H1 (cell line): Measurements from ENCODE around the gene KIF25. TPM values are rescaled to one million over a fixed set of nuclear protein-coding genes. Genes with fewer than 3 reads are reported as not detected.
A peak's percentile ranks its signal among the peaks of the same experiment; 100 is the strongest.

Source experiments
- CTCF ChIA-PET: fragments of 300-600 bp; sonication (Branson Sonifier 250); formaldehyde crosslinking; loops from one replicate; lab custom pipeline; 2021; ENCODE audit not compliant: partially characterized antibody; lab: Charles Lee
- POLR2A ChIA-PET: fragments of 300-600 bp; sonication (Branson Sonifier 250); formaldehyde crosslinking; loops from one replicate; lab custom pipeline; 2021; ENCODE audit warnings: inconsistent platforms; ENCODE audit not compliant: partially characterized antibody; lab: Charles Lee
- DNase-seq, 2 experiments: peaks; one replicate each; pipeline versions ENCODE4 v3.0.0 to v3.0.0-alpha.2; 2010 to 2022; ENCODE audit warnings: low spot score in 2 of 2, low read depth in 1 of 2, mixed read lengths in 1 of 2
- FAIRE-seq: peaks from 2 replicates; lab custom pipeline; 2011; peaks lifted over from hg19 to GRCh38; lab: Jason Lieb, UNC
- H2AFZ ChIP-seq: 2 replicates; pipeline ENCODE4 v1.8.1; 2012; ENCODE audit warnings: low read length, inconsistent platforms
- H2AK5ac ChIP-seq: 2 replicates; pipeline ENCODE4 v1.6.1; 2013; ENCODE audit warnings: low read depth, low read length
- H2BK120ac ChIP-seq: replicated peaks from 2 replicates; pipeline ENCODE3; 2013; ENCODE audit warnings: low read depth, low read length, inconsistent platforms
- H2BK12ac ChIP-seq: 2 replicates; pipeline ENCODE4 v1.6.1; 2013; ENCODE audit warnings: low read depth, low read length
- H2BK15ac ChIP-seq: 2 replicates; pipeline ENCODE4 v1.6.1; 2013; ENCODE audit warnings: low read length
- H2BK20ac ChIP-seq: 2 replicates; pipeline ENCODE4 v1.6.1; 2013; ENCODE audit warnings: low read length
- H2BK5ac ChIP-seq: 2 replicates; pipeline ENCODE4 v1.6.1; 2013; ENCODE audit warnings: low read depth, low read length
- H3K14ac ChIP-seq: 2 replicates; pipeline ENCODE4 v1.6.1; 2013; ENCODE audit warnings: inconsistent platforms; ENCODE audit not compliant: insufficient read length
- H3K18ac ChIP-seq: 2 replicates; pipeline ENCODE4 v1.6.1; 2013; ENCODE audit warnings: low read length; ENCODE audit errors: extremely low read depth
- H3K23ac ChIP-seq: 2 replicates; pipeline ENCODE4 v1.6.1; 2013; ENCODE audit warnings: inconsistent platforms; ENCODE audit not compliant: insufficient read length
- H3K23me2 ChIP-seq: 2 replicates; pipeline ENCODE4 v1.6.1; 2013; ENCODE audit warnings: low read depth, low read length
- H3K27ac ChIP-seq: 2 replicates; pipeline ENCODE4 v1.6.1; 2011; ENCODE audit warnings: low read depth, low read length, inconsistent platforms
- H3K27me3 ChIP-seq, 4 experiments: replicated peaks in 1 of 4; 1 replicate in 1 of 4; 2 replicates in 3 of 4; pipeline versions ENCODE4 v1.6.1 to v1.8.1; 2011 to 2013; ENCODE audit warnings: low read length in 3 of 4, mild to moderate bottlenecking in 3 of 4, inconsistent platforms in 2 of 4, mixed read lengths in 2 of 4, moderate library complexity in 1 of 4; ENCODE audit not compliant: control insufficient read depth in 3 of 4, insufficient read depth in 3 of 4; ENCODE audit errors: extremely low read depth in 1 of 4
- H3K36me3 ChIP-seq, 4 experiments: 2 replicates each; pipeline versions ENCODE4 v1.6.1 to v1.8.1; 2011 to 2013; ENCODE audit warnings: mild to moderate bottlenecking in 4 of 4, low read length in 3 of 4, moderate library complexity in 2 of 4, control low read depth in 1 of 4, inconsistent platforms in 1 of 4; ENCODE audit not compliant: insufficient read depth in 4 of 4, control insufficient read depth in 2 of 4
- H3K4ac ChIP-seq: replicated peaks from 2 replicates; pipeline ENCODE3; 2013; ENCODE audit warnings: low read length, low read depth, mixed read lengths, inconsistent platforms; ENCODE audit not compliant: insufficient read length
- H3K4me1 ChIP-seq, 4 experiments: replicated peaks in 1 of 4; 1 replicate in 1 of 4; 2 replicates in 3 of 4; pipeline versions ENCODE4 v1.6.1 to v1.8.1; 2011 to 2013; ENCODE audit warnings: low read length in 3 of 4, inconsistent platforms in 2 of 4, mixed read lengths in 1 of 4; ENCODE audit not compliant: insufficient read depth in 4 of 4, control insufficient read depth in 3 of 4
- H3K4me2 ChIP-seq, 2 experiments: 2 replicates each; pipeline versions ENCODE4 v1.6.1 to v1.8.1; 2011 to 2013; ENCODE audit warnings: low read depth in 2 of 2, low read length in 2 of 2, control low read depth in 1 of 2, inconsistent platforms in 1 of 2, mild to moderate bottlenecking in 1 of 2; ENCODE audit not compliant: insufficient read depth in 1 of 2
- H3K4me3 ChIP-seq, 4 experiments: fragments of 200-600, 300-600 bp in 1 of 4; sonication (generic), shearing (Covaris generic), sonication (Bioruptor Twin) in 1 of 4; 2 replicates each; pipeline versions ENCODE4 v1.5.1 to v1.8.1; 2011 to 2016; ENCODE audit warnings: low read length in 4 of 4, low read depth in 3 of 4, control low read depth in 2 of 4, inconsistent platforms in 2 of 4, mild to moderate bottlenecking in 2 of 4, mixed read lengths in 1 of 4, moderate library complexity in 1 of 4; ENCODE audit not compliant: insufficient read depth in 2 of 4; ENCODE audit errors: extremely low read depth in 1 of 4
- H3K56ac ChIP-seq: replicated peaks from 2 replicates; pipeline ENCODE3; 2013; ENCODE audit warnings: low read depth, mild to moderate bottlenecking, mixed read lengths, low read length, inconsistent platforms; ENCODE audit not compliant: insufficient read length
- H3K79me1 ChIP-seq: 2 replicates; pipeline ENCODE4 v1.6.1; 2013; ENCODE audit warnings: low read depth, low read length, control low read depth
- H3K79me2 ChIP-seq, 2 experiments: 2 replicates each; pipeline versions ENCODE4 v1.6.1 to v1.8.1; 2012 to 2013; ENCODE audit warnings: low read length in 2 of 2, mild to moderate bottlenecking in 2 of 2, inconsistent platforms in 1 of 2; ENCODE audit not compliant: insufficient read depth in 2 of 2, control insufficient read depth in 1 of 2
- H3K9ac ChIP-seq, 4 experiments: replicated peaks in 1 of 4; 1 replicate in 1 of 4; 2 replicates in 3 of 4; pipeline versions ENCODE4 v1.6.1 to v1.8.1; 2011 to 2013; ENCODE audit warnings: low read depth in 3 of 4, low read length in 3 of 4, control low read depth in 2 of 4, mild to moderate bottlenecking in 2 of 4, moderate library complexity in 2 of 4, inconsistent platforms in 1 of 4; ENCODE audit errors: extremely low read depth in 1 of 4
- H3K9me3 ChIP-seq, 2 experiments: 2 replicates each; pipeline versions ENCODE4 v1.6.1 to v1.8.1; 2012 to 2013; ENCODE audit warnings: mild to moderate bottlenecking in 2 of 2, moderate library complexity in 2 of 2, control low read depth in 1 of 2, inconsistent platforms in 1 of 2, low read depth in 1 of 2, low read length in 1 of 2, mixed read lengths in 1 of 2; ENCODE audit not compliant: insufficient read depth in 2 of 2
- H4K20me1 ChIP-seq, 2 experiments: replicated peaks in 1 of 2; 2 replicates each; pipeline versions ENCODE3 to v1.8.1; 2011 to 2013; ENCODE audit warnings: inconsistent platforms in 2 of 2, low read length in 2 of 2, mild to moderate bottlenecking in 1 of 2; ENCODE audit not compliant: insufficient read depth in 2 of 2, control insufficient read depth in 1 of 2
- H4K5ac ChIP-seq: 2 replicates; pipeline ENCODE4 v1.6.1; 2013; ENCODE audit warnings: low read length, low read depth, mixed read lengths, inconsistent platforms; ENCODE audit not compliant: insufficient read length
- H4K8ac ChIP-seq: 2 replicates; pipeline ENCODE4 v1.8.0; 2013; ENCODE audit warnings: mild to moderate bottlenecking, moderate library complexity, low read length, inconsistent platforms; ENCODE audit not compliant: insufficient read depth; ENCODE audit errors: extremely low read depth
- H4K91ac ChIP-seq: replicated peaks from 2 replicates; pipeline ENCODE3; 2013; ENCODE audit warnings: low read length, mixed read lengths, inconsistent platforms; ENCODE audit not compliant: insufficient read length
- CHD1 ChIP-seq: IDR thresholded peaks from 2 replicates; pipeline ENCODE4 v1.6.1; 2012; ENCODE audit warnings: low read depth, low read length, improper control_type of control experiment
- CTBP2 ChIP-seq: IDR thresholded peaks from 2 replicates; pipeline ENCODE4 v1.7.0; 2011; ENCODE audit warnings: borderline replicate concordance, mild to moderate bottlenecking, moderate library complexity, mixed read lengths, low read length; ENCODE audit not compliant: insufficient read depth, insufficient read length
- FOSL1 ChIP-seq: IDR thresholded peaks from 2 replicates; pipeline ENCODE4 v1.6.1; 2011; ENCODE audit warnings: mild to moderate bottlenecking, low read depth, low read length, moderate library complexity; ENCODE audit not compliant: insufficient read depth
- KDM1A ChIP-seq: fragments of 200-600, 300-600 bp; sonication (generic); IDR thresholded peaks from 2 replicates; pipeline ENCODE4 v1.7.1; 2016; ENCODE audit warnings: mild to moderate bottlenecking, low read length, borderline replicate concordance
- PHF8 ChIP-seq: fragments of 200-600 bp; sonication (generic); conservative IDR thresholded peaks from 2 replicates; pipeline ENCODE4 v1.7.1; 2012; ENCODE audit warnings: low read depth, mild to moderate bottlenecking, inconsistent platforms, low read length, moderate library complexity
- RBBP5 ChIP-seq: IDR thresholded peaks from 2 replicates; pipeline ENCODE4 v1.7.1; 2012; ENCODE audit warnings: low read depth, mild to moderate bottlenecking, inconsistent platforms, low read length, moderate library complexity, borderline replicate concordance
- RNF2 ChIP-seq: fragments of 200-900, 300-1000 bp; sonication (generic); IDR thresholded peaks from 2 replicates; pipeline ENCODE4 v1.7.1; 2016; ENCODE audit warnings: borderline replicate concordance, low read depth, mild to moderate bottlenecking, antibody characterized with exemption, low read length; ENCODE audit not compliant: poor library complexity, severe bottlenecking; ENCODE audit errors: missing control alignments
- SIN3A ChIP-seq, 2 experiments: IDR thresholded peaks in 1 of 2; conservative IDR thresholded peaks in 1 of 2; 2 replicates each; pipeline ENCODE4 v1.6.1; 2011 to 2012; ENCODE audit warnings: low read length in 2 of 2, improper control_type of control experiment in 1 of 2, low read depth in 1 of 2, mild to moderate bottlenecking in 1 of 2
- SP4 ChIP-seq: IDR thresholded peaks from 2 replicates; pipeline ENCODE4 v1.6.1; 2012; ENCODE audit warnings: low read length, inconsistent platforms
- SRF ChIP-seq: IDR thresholded peaks from 2 replicates; pipeline ENCODE4 v1.6.1; 2011; ENCODE audit warnings: mild to moderate bottlenecking, low read depth, low read length, moderate library complexity
- TAF1 ChIP-seq: IDR thresholded peaks from 2 replicates; pipeline ENCODE4 v1.6.1; 2011; ENCODE audit warnings: mild to moderate bottlenecking, low read depth, low read length
- TBP ChIP-seq: IDR thresholded peaks from 2 replicates; pipeline ENCODE4 v1.6.1; 2011; ENCODE audit warnings: low read depth, low read length, improper control_type of control experiment
- WGBS, 2 experiments: shearing (Covaris generic) in 1 of 2; methylation state at CpG; one replicate each; pipeline versions ENCODE4 v1.1.6 to v1.1.7; 2013 to 2015; ENCODE audit warnings: low lambda C conversion rate in 2 of 2, mixed read lengths in 2 of 2, inconsistent platforms in 1 of 2, low coverage in 1 of 2, missing lambda C conversion rate in 1 of 2; ENCODE audit not compliant: insufficient replicate concordance in 2 of 2, insufficient coverage in 1 of 2, insufficient read length in 1 of 2; ENCODE audit errors: extremely low coverage in 1 of 2, missing lambda C conversion rate in 1 of 2; 5-methylcytosine and 5-hydroxymethylcytosine counted together
- polyA plus RNA-seq, 7 experiments: library from polyadenylated mRNA; depleted of rRNA in 3 of 7; stranded (reverse) in 5 of 7; unstranded in 2 of 7; fragments of >200 nt in 5 of 7; fragments of 200-250 nt in 2 of 7; gene quantifications; 1 replicate in 5 of 7; 2 replicates in 1 of 7; 4 replicates in 1 of 7; pipeline versions ENCODE4 v1.2.1 to v1.2.3, GENCODE V29; 2011 to 2013; ENCODE audit warnings: missing spikeins in 2 of 7, mixed read lengths in 2 of 7
- total RNA-seq: library from RNA; stranded (reverse); fragmentation: NEBNext Ultra II Directional; extraction: Animal tissue kit (Norgen Biotek cat#: 25700); gene quantifications from 2 replicates; pipeline ENCODE4 v1.2.1, GENCODE V29; 2021

The KIF25 gene
- total and polyA plus RNA-seq, 2 of the 8 experiments (the other 6 are each of a cell fraction or from before 2014, with no cell fraction given), result 1.5 to 2.0 TPM

GRCh38 chr6:168022488-168023321 is 25.2 kb downstream of the KIF25 start:
- no peaks in the 10 kb centered on the region for H3K9me3 ChIP-seq
- POLR2A ChIA-PET, result no interaction called here
- FAIRE-seq, result no peak
- TF ChIP-seq SP4 (no peak), SRF (no peak), KDM1A (no peak), TAF1 (no peak), TBP (no peak), PHF8 (no peak), SIN3A (conservative IDR thresholded peaks at IDR 0.05 in 1 of 2, IDR thresholded peaks at IDR 0.05 in 1 of 2; ENCODE audit: low read depth in 1 of 2, low read length in 2 of 2) (no peak), RNF2 (no peak), RBBP5 (no peak), FOSL1 (no peak), CTBP2 (no peak), CHD1 (no peak)

More at GRCh38 chr6:168022488-168023321, 25.2 kb downstream of the KIF25 start:
- no peak overlapping the region; the same call in 1 of the 2 replicates for H2BK12ac ChIP-seq
- 0 out of 2 replicates have a peak overlapping the region, but pooled peaks have one; percentile 6 for H2AFZ ChIP-seq
- no peaks in the 10 kb centered on the region for H3K23me2 ChIP-seq
- no peak overlapping the region for H4K91ac ChIP-seq
- no peak overlapping the region for H3K56ac ChIP-seq
- peaks cover 0 to 2% (median 0%) of the 10 kb centered on the region in 4 experiments; a peak in 2 of 7 replicates for H3K4me1 ChIP-seq
- H3K18ac ChIP-seq, result no peak overlapping the region
- no peak overlapping the region for H3K9ac ChIP-seq
- H2AK5ac ChIP-seq, result no peak overlapping the region
- CTCF ChIA-PET, result interaction anchor here (0.7 kb wide), 1 partner anchor 85 kb away, joined by 4 read pairs; no protein-coding TSS in a partner anchor
- no peak overlapping the region for H3K23ac ChIP-seq
- no peak overlapping the region for H4K8ac ChIP-seq
- no peak overlapping the region for H4K5ac ChIP-seq
- no peak overlapping the region for H3K14ac ChIP-seq
- H2BK20ac ChIP-seq, result no peak overlapping the region
- no peak overlapping the region for H3K4me3 ChIP-seq
- peak in 1 of 2 experiments; percentile 28 for DNase-seq
- no peak overlapping the region for H3K4ac ChIP-seq
- H3K79me2 ChIP-seq, result no peaks in the 10 kb centered on the region
- no peaks in the 10 kb centered on the region for H3K27me3 ChIP-seq
- no peak overlapping the region for H2BK5ac ChIP-seq
- H3K79me1 ChIP-seq, result no peaks in the 10 kb centered on the region
- no peak overlapping the region for H2BK120ac ChIP-seq
- H2BK15ac ChIP-seq, result no peak overlapping the region
- no peak overlapping the region for H3K27ac ChIP-seq
- H3K4me2 ChIP-seq, result no peak overlapping the region
- H4K20me1 ChIP-seq, result no peaks in the 10 kb centered on the region
- H3K36me3 ChIP-seq, result no peaks in the 10 kb centered on the region
- 87 to 100% methylated on average over 1 to 6 of the region's 7 CpGs for WGBS, 2 experiments
